Memory B cell (primary cell): ENCODE results near the gene TNS1.

Source experiments
- ATAC-seq: fragments of 150-1000 bp; cut with Tn5 transposase; 2 replicates; pipeline ENCODE4 v1.10.0; 2021; ENCODE audit warnings: low read depth, mild to moderate bottlenecking, moderate library complexity
- DNase-seq, 2 donors: peaks; one replicate each; pipeline ENCODE4 v3.0.0; 2022; ENCODE audit warnings: low spot score in 2 of 2
- H3K27ac Mint-ChIP-seq: one replicate; pipeline ENCODE4 v1.8.0; 2022; ENCODE audit warnings: mild to moderate bottlenecking, moderate library complexity, mixed read lengths
- H3K27me3 Mint-ChIP-seq: one replicate; pipeline ENCODE4 v1.8.0; 2022; ENCODE audit warnings: mixed read lengths
- H3K36me3 Mint-ChIP-seq: one replicate; pipeline ENCODE4 v1.8.0; 2022; ENCODE audit warnings: mild to moderate bottlenecking, mixed read lengths
- H3K4me1 Mint-ChIP-seq: one replicate; pipeline ENCODE4 v1.8.0; 2022; ENCODE audit warnings: mixed read lengths
- H3K4me3 Mint-ChIP-seq: one replicate; pipeline ENCODE4 v1.8.0; 2022; ENCODE audit warnings: mild to moderate bottlenecking, moderate library complexity, mixed read lengths
- H3K9me3 Mint-ChIP-seq: one replicate; pipeline ENCODE4 v1.8.0; 2022; ENCODE audit warnings: mixed read lengths

TNS1 gene

DNA sequence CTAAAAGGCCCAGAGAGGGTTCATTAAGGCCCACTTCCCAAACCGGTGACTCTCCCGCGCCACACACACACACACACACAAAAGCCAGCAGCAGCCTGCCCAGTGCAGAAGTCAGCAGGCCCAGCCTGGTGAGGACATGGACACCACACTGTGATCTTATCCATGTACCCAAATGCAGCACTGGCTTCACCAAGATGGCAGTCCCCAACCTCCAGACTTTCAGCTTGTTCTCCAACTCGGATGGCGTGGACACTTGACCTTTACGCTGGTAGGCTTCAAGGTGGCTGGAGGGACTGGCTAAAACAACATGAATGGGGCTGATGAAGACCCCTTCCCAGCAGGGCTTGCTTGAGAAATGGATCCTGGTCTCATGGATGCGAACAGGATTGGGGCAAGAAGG lies 50.4 kb downstream of the TNS1 start:
- Mint-ChIP-seq H3K4me3 (no peak overlapping the region), H3K4me1 (no peaks in the 10 kb centered on the region), H3K9me3 (no peaks in the 10 kb centered on the region), H3K27me3 (peaks cover 23% of the 10 kb centered on the region), H3K27ac (no peak overlapping the region), H3K36me3 (no peaks in the 10 kb centered on the region)
- no peak for ATAC-seq
- DNase-seq = no peak

DNA sequence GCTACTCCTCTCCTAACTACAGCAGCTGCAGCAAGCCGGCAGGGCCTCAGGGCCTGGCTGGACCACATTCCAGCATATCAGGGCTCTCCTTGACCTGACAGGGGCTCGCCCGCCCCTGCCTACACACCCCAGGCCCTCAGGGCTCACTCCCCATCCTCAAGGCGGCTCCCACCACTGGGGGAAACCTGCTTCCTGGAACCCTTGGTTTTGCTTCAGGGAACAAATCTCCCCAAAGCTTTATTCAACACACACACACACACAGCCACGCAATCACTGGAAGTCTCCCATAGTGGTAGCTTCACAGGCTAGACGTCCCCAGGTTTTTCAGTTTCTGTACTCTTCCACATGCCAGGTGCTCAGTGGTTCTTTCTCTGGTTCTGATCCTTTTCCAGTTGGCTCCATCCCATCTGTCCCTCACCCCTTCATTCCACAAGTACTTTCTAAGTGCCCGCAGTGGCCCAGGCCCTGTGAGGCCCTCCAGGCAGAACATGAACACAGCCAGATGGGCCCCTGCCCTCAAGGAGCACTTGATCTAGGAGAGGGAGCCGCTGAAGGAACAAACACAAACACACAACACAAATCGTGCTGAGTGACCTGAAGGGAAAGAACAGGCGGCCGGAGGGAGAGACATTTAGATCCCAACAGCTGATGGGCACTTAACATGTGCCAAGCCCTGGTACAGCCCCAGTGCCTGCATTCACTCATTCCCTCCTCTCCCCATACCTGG lies 51.1 kb downstream of the TNS1 start:
- no peak for DNase-seq
- Mint-ChIP-seq H3K9me3 (no peaks in the 10 kb centered on the region), H3K4me1 (no peaks in the 10 kb centered on the region), H3K27ac (no peak overlapping the region), H3K36me3 (no peaks in the 10 kb centered on the region), H3K27me3 (peaks cover 26% of the 10 kb centered on the region), H3K4me3 (no peak overlapping the region)
- ATAC-seq = no peak

DNA sequence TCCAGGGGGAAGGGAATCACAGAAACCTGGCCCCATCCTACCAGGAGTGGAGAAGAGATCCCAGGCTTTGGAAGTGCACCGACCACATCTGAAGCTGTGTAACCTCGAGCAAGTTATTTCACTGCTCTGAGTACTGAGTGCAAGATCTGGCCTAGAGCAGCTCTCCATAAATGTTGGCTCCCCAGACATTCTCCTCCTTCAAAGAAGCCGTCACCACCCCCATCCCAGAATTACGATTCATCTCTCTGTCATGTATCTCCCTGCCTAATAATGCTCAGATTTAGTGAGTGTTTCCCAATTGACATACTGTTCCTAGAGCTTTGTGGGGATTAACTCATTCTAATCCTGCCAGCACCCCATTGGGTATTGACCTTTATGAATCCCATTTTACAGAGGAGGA lies 51.7 kb downstream of the TNS1 start:
- no peak overlapping the region for H3K27ac Mint-ChIP-seq
- no peaks in the 10 kb centered on the region for H3K36me3 Mint-ChIP-seq
- no peak for DNase-seq
- no peak overlapping the region for H3K4me3 Mint-ChIP-seq
- H3K4me1 Mint-ChIP-seq = no peaks in the 10 kb centered on the region
- H3K9me3 Mint-ChIP-seq = no peaks in the 10 kb centered on the region
- no peak for ATAC-seq
- H3K27me3 Mint-ChIP-seq = peaks cover 25% of the 10 kb centered on the region

DNA sequence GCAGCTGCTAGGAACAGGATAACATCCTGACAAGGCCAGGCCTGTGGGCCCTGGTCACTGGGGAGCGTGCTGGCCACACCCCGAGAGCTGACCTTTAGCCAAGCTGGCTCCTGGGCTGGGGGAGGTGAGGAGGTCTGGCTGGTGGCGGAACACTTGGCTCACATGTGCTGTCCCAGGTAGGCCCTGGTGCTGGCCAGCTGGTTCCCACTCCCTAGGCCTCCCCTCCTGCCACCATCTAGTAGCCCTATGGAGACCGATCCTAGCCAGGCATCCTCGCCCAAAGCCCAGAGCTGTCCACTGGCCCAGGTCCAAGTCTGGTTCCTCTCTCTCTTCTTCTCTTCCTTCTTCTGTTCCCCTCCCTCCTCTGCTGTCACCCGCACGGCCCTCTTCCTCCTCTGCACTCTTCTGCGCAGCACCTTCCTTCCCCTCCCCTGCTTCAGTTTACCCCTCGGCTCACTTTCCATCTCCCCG lies 52.4 kb downstream of the TNS1 start:
- Mint-ChIP-seq H3K36me3 (no peaks in the 10 kb centered on the region), H3K9me3 (no peaks in the 10 kb centered on the region), H3K27me3 (peaks cover 28% of the 10 kb centered on the region), H3K4me3 (no peak overlapping the region), H3K27ac (no peak overlapping the region), H3K4me1 (no peaks in the 10 kb centered on the region)
- ATAC-seq = no peak
- no peak for DNase-seq

DNA sequence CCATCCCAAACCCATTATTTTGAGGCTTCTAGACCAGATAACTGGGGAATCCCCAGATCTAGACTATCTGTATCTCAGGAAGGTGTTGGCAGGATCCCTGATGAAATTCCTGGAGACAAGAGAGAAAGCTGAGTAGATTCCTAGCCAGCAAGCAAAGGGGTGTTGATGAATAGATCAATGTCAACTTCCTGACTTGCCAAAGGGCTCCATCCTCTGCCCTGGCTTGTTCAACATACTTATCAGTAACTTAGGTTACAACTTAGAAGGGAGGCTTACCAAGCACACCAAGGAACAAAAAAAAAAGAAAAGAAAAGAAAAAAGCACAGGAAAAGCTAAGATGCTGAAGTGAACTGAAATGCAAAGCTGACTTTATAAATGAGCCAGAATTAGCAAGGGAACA lies 53.3 kb downstream of the TNS1 start:
- Mint-ChIP-seq H3K4me1 (no peaks in the 10 kb centered on the region), H3K36me3 (no peaks in the 10 kb centered on the region), H3K27me3 (peaks cover 23% of the 10 kb centered on the region), H3K9me3 (no peaks in the 10 kb centered on the region), H3K27ac (no peak overlapping the region), H3K4me3 (no peak overlapping the region)
- ATAC-seq = no peak
- DNase-seq = no peak

DNA sequence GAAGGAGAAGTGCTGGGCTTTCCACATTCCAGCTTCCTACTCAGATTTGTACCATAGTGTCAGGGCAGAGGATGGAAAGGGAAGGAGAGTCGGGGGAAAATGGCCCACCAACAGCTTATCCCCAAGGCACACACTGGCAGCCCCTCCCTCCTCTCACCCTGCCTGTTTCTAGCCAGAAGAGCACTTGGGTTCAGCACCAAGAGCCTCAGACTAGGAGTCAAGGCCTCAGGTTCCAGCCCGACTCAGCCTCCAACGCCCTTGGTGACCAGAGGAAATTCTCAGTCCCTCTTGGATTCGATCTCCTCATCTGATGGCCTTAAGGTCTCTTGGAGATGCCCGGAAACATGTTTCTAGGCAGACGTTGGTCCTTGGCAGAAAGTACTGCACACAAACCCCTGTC lies 53.9 kb downstream of the TNS1 start:
- no peak overlapping the region for H3K4me3 Mint-ChIP-seq
- H3K27ac Mint-ChIP-seq = no peak overlapping the region
- DNase-seq (no peak), ATAC-seq (no peak)
- no peaks in the 10 kb centered on the region for H3K9me3 Mint-ChIP-seq
- peaks cover 23% of the 10 kb centered on the region for H3K27me3 Mint-ChIP-seq
- no peaks in the 10 kb centered on the region for H3K36me3 Mint-ChIP-seq
- no peaks in the 10 kb centered on the region for H3K4me1 Mint-ChIP-seq

DNA sequence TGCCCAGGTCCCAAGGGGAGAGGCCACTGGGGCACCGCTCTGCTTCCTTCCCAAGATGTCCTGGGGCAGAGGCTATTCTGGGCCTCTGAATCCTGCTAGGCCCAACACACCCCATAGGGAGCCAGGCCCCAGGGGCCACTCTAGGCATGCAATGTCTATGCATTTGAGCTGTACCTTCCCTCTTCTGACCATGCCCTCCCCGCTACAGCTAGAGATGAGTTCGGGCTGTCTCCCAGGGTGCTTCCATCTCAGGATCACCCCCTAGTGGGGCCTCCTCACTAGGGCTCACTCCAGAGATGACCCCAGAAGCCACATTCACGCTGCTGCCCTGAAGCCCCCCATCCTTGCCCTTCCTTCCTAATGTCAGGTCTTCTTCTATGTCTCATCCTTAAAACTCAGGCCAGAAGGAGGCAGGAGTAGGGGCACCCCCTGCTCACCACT lies 54.4 kb downstream of the TNS1 start:
- Mint-ChIP-seq H3K27me3 (peaks cover 24% of the 10 kb centered on the region), H3K4me3 (no peak overlapping the region), H3K9me3 (no peaks in the 10 kb centered on the region), H3K4me1 (no peaks in the 10 kb centered on the region), H3K36me3 (no peaks in the 10 kb centered on the region), H3K27ac (no peak overlapping the region)
- ATAC-seq (no peak), DNase-seq (no peak)

DNA sequence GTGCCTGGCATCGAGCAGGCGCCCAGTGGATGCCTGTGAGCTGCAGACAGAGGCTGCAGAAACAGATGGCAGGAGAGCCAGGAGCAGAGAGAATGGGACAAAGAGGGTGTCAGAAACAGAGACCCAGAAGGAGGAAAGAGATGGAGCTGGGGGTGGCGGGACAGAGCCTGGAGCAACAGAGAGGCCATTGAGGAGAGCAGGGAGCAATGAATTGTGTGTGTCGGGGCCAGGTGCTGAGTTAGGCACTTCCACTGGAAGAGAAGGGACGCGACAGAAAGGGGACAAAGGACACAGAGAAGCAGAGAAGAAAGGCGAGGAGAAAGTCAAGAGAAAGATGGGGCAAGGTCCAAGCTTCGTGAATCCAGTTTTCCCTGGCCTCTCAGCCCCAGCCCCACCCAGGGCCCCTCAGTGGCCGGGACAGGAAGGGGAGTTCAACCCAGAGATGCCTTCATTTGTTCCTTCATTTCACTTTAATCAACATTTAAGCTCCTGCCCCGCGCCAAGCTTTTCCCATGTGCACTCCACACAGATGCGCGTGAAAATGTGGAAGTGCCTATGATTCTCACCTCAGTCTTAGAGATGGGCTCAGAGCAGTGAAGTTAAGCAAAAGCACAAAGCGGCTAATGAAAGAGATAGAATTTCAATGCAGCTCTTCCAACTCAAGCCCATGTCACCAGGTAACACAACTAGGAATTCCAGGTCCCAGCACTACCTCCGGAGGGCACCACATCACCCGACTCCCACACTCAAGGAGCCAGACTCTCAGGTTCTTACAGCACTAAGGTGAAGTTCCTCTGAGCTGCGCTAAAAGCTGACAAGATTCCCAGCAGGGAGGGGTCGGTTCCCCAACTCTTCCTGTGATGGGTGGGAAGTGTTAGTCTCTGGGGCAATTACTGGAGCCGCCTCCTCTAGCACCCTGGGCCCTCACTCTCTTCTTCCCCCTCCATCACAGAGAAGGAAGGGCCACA lies 55.1 kb downstream of the TNS1 start:
- Mint-ChIP-seq H3K4me3 (no peak overlapping the region), H3K9me3 (no peaks in the 10 kb centered on the region), H3K27ac (no peak overlapping the region), H3K27me3 (peaks cover 23% of the 10 kb centered on the region), H3K4me1 (no peaks in the 10 kb centered on the region), H3K36me3 (no peaks in the 10 kb centered on the region)
- no peak for DNase-seq
- ATAC-seq = no peak

DNA sequence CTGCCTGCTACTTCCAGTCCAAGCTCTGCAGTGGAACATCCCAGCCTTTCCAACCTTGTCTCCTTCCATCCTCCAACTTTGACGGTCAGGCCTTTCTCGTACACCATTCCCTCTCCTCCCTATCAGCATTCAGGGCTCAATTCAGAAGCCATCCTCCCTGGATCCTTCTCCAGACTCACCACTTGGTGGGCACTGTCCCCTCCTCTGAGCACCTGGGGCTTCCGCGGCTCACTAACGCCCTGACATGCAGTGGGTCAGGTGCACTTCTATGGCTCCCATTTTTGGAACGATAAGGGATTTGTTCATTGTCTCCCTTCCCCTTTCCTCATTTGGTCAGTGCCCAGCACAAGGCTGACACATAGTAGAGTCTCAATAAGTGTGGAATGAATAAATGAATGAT lies 56.7 kb downstream of the TNS1 start:
- no peak for ATAC-seq
- Mint-ChIP-seq H3K4me3 (no peak overlapping the region), H3K9me3 (no peaks in the 10 kb centered on the region), H3K36me3 (no peaks in the 10 kb centered on the region), H3K27ac (no peak overlapping the region), H3K4me1 (no peaks in the 10 kb centered on the region), H3K27me3 (peaks cover 28% of the 10 kb centered on the region)
- no peak for DNase-seq

DNA sequence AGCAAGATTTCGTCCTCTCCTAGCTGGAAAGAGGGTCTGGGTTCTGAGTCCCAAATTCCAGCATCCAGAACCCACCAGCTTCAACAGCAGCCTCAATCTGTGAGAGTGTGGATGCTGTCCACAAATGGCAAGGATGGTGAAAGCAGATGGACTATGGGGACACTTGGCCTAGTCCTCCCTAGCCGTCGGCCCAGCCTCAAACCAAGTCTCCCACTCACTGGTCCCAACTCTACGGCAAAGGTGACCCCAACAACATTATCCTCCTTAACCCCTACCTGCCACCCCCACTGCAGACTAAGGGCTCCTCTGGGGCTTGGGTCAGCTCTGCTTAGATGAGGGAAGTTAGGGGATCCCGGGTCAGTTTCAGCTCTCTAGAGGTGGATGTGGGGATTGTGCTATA lies 57.3 kb downstream of the TNS1 start:
- Mint-ChIP-seq H3K4me3 (no peak overlapping the region), H3K27ac (no peak overlapping the region), H3K4me1 (no peaks in the 10 kb centered on the region), H3K27me3 (peaks cover 26% of the 10 kb centered on the region), H3K36me3 (no peaks in the 10 kb centered on the region), H3K9me3 (no peaks in the 10 kb centered on the region)
- ATAC-seq (no peak), DNase-seq (no peak)

DNA sequence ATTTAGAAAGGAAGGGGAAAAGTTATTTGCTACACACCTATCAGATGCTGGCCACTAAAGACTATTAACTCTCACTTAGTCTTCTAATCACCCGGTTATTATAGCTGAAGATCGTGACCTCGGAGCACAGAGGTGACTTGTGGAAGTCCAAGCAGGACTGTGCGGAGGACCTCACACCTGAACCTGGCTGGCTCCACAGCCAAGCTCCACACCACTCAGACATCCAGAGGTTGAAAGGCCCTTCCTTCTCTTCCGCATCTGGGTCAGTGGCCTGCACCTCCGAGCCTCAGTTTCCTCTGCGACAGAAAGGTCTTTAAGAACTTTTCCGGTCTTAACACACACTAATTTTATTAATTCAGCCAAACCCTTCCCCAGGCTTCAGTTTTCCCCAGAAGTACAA lies 57.9 kb downstream of the TNS1 start:
- Mint-ChIP-seq H3K4me1 (no peaks in the 10 kb centered on the region), H3K4me3 (no peak overlapping the region), H3K27ac (no peak overlapping the region), H3K27me3 (peaks cover 28% of the 10 kb centered on the region), H3K36me3 (no peaks in the 10 kb centered on the region), H3K9me3 (no peaks in the 10 kb centered on the region)
- DNase-seq (no peak), ATAC-seq (no peak)

DNA sequence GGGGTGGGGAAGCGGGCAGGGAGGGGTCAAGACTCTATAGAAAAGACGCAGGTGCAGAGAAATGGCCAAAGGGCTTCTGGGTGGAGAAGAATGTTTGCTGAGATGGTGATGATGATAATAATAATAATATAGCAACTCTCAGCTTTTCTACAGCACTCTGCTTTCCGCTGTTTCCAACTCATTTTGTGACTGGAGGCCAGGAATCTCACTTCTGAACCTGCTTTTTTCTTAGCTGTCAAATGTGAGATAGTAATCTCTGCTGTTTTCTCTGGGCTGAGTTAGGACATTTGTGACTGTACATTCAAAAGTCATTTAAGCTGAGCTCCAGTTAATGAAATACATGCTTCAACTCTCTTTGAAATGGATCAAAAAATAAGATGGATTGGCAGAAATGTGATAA lies 58.4 kb downstream of the TNS1 start:
- no peak for DNase-seq
- Mint-ChIP-seq H3K36me3 (no peaks in the 10 kb centered on the region), H3K27me3 (peaks cover 28% of the 10 kb centered on the region), H3K27ac (no peak overlapping the region), H3K4me1 (no peaks in the 10 kb centered on the region), H3K9me3 (no peaks in the 10 kb centered on the region), H3K4me3 (no peak overlapping the region)
- no peak for ATAC-seq

DNA sequence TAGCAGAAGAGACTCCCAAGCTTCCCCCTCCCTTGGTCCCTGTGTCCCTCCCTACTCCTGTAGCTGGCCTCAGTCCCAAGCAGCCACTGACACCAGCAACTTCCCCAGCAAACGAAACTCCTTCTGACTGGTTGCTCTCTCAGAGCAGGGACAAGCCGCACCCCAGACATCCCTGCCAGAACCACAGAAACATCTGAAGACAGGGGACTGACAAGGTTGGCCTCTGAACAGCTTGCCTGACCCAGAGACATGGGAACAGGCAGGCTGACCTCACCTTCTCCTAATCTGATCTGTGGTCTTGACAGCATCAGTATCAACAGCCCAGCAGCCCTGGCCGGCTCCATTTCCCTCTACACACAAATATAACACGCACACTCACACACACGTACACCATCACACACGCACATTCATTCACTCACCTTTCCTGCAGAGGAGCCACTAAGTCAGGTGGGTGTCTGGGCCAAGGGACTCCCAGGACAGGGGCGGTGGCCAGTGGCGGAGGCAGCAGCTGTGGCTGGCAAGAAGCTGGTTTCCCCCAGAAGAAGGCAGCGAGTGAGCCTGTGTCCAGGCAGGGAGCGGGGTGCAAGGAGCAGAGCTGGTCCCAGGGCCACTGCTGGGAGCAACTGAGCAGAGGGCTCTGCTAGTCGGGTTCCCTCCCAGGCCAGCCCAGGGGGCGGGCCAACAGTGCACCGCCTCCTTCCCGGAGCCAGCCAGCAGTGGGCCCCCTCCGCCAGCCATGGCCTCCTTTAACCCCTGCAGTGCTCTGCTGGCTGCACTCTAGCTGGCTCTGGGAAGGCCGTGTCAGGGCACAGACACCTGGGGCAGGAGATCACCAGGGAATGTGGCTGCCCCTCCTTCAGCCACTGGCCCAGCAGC lies 59.1 kb downstream of the TNS1 start:
- DNase-seq = no peak
- H3K9me3 Mint-ChIP-seq = no peaks in the 10 kb centered on the region
- no peak overlapping the region for H3K27ac Mint-ChIP-seq
- H3K36me3 Mint-ChIP-seq = no peaks in the 10 kb centered on the region
- no peak for ATAC-seq
- peaks cover 27% of the 10 kb centered on the region for H3K27me3 Mint-ChIP-seq
- no peaks in the 10 kb centered on the region for H3K4me1 Mint-ChIP-seq
- no peak overlapping the region for H3K4me3 Mint-ChIP-seq
